ENCODE measurements around the gene KIF26A. TPM values are rescaled to one million over a fixed set of nuclear protein-coding genes. Genes with fewer than 3 reads are reported as not detected.

The KIF26A gene
- polyA plus RNA-seq, 1 of the 3 experiments (the other 2 are of a cell fraction): 1.7 TPM

GRCh38 chr14:104227806-104228205, 89.4 kb downstream of the KIF26A start (continued):
- TF ChIP-seq ZBTB33 (IDR thresholded peaks at IDR 0.05; ENCODE audit: borderline replicate concordance, low read depth): no peak
- no peak for TF ChIP-seq REST (IDR thresholded peaks at IDR 0.05; ENCODE audit: low read depth, low read length)
- no peak for TF ChIP-seq MXI1 (IDR thresholded peaks at IDR 0.05; ENCODE audit: low read depth, low read length)
- no peak for TF ChIP-seq FOXM1 (IDR thresholded peaks at IDR 0.05; ENCODE audit: low read depth)
- no peak for TF ChIP-seq NFIC (IDR thresholded peaks at IDR 0.05; ENCODE audit: borderline replicate concordance)
- TF ChIP-seq CHD2 (IDR thresholded peaks at IDR 0.05; ENCODE audit: low read length, partially characterized antibody): no peak
- TF ChIP-seq PBX3 (IDR thresholded peaks at IDR 0.05): no peak

- peaks cover 0 to 44% of the 10 kb centered on the region in 2 experiments; a peak in 2 of 4 replicates for H3K4me1 ChIP-seq (ENCODE audit: control insufficient read depth in 1 of 2, insufficient read depth in 2 of 2, low read depth in 1 of 2, low read length in 1 of 2)
- no peak overlapping the region for H3K4me2 ChIP-seq
- no peak overlapping the region for H2AFZ ChIP-seq (ENCODE audit: low read depth)
- no peak overlapping the region for H3K27ac ChIP-seq (ENCODE audit: low read depth in 2 of 2, low read length in 1 of 2)
- H3K36me3 ChIP-seq (replicated peaks in 1 of 2; ENCODE audit: control insufficient read depth in 1 of 2, insufficient read depth in 2 of 2, low read length in 1 of 2): no peaks in the 10 kb centered on the region
- no peak overlapping the region for H3K9ac ChIP-seq
- no peaks in the 10 kb centered on the region for H3K79me2 ChIP-seq (ENCODE audit: insufficient read depth)
- no peaks in the 10 kb centered on the region for H3K9me3 ChIP-seq
- no peaks in the 10 kb centered on the region for H3K27me3 ChIP-seq (ENCODE audit: insufficient read depth)
- H4K20me1 ChIP-seq (ENCODE audit: insufficient read depth): no peaks in the 10 kb centered on the region
- ChIA-PET POLR2A (no interaction called here), CTCF (interaction anchor here (0.8 to 1.4 kb wide), 5 partner anchors 13 to 336 kb away, joined by 3 to 4 read pairs (median 3); no protein-coding TSS in a partner anchor)
- H3F3A ChIP-seq (replicated peaks; ENCODE audit: insufficient read depth): no peaks in the 10 kb centered on the region
- no peak for DNase-seq
- H3K9me2 ChIP-seq: no peaks in the 10 kb centered on the region
- WGBS (ENCODE audit: low lambda C conversion rate): 69% methylated on average over 4 of the region's 7 CpGs
- no peak overlapping the region for H3K4me3 ChIP-seq (ENCODE audit: low read depth in 2 of 2, low read length in 1 of 2)
- TF ChIP-seq REST (IDR thresholded peaks at IDR 0.05; ENCODE audit: low read depth, low read length) (no peak), RFX5 (IDR thresholded peaks at IDR 0.05; ENCODE audit: low read length) (no peak), GATA2 (CRISPR knock-in tag; IDR thresholded peaks at IDR 0.05) (no peak), RXRA (IDR thresholded peaks at IDR 0.05; ENCODE audit: borderline replicate concordance, low read depth) (no peak), MEF2A (IDR thresholded peaks at IDR 0.05; ENCODE audit: borderline replicate concordance, low read depth) (no peak), POLR2AphosphoS5 (IDR thresholded peaks at IDR 0.05; ENCODE audit: low read depth, low read length) (no peak), TCF12 (IDR thresholded peaks at IDR 0.05) (no peak), NRF1 (IDR thresholded peaks at IDR 0.05; ENCODE audit: low read depth, low read length) (no peak), IRF3 (IDR thresholded peaks at IDR 0.05; ENCODE audit: low read depth, low read length) (no peak), JUND (IDR thresholded peaks at IDR 0.05) (no peak), CTCF (IDR thresholded peaks at IDR 0.05) (no peak), RCOR1 (IDR thresholded peaks at IDR 0.05; ENCODE audit: low read length) (no peak), TAF1 (IDR thresholded peaks at IDR 0.05; ENCODE audit: borderline replicate concordance, low read depth, low read length) (no peak)
Measured at GRCh38 chr14:104228221-104228620, 89.8 kb downstream of the KIF26A start.

Measured in SK-N-SH (cell line).